SIG-M5 treated with dmso at 0.1 percent for 504 hours (cell line): ENCODE measurements around the gene HMG20B.
"Not testable (repeated sequence)": the region's sequence is repeated elsewhere in the genome, so short reads cannot be mapped to it uniquely, and the experiment has no call there.

Experiments used
- DNase-seq: peaks from one replicate; lab custom pipeline; 2025; ENCODE audit not compliant: unreplicated experiment; lab: John Stamatoyannopoulos, UW

HMG20B gene

DNA sequence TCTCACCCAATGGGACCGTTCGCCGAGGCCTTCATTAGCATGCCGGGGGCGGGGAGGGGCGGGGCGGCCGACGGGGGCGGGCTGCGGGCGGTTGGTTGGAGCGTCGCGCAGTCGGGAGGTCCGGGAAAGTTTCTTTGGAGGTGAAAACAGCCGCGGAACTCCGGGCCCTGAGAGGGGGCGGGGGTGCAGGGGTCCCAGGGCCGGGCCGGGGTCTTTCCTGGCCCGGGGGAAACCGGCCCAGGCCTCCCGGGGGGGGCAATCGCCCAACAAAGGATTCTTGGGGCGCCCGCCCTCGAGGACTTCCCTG is at the start of gene HMG20B:
HMG20B (plus strand) TSS at position 90 of the 307 bp plus-strand sequence. CDS start 366 bp downstream, outside the sequence.
- no peak for DNase-seq

- no peak for DNase-seq
Observed at GRCh38 chr19:3523361-3524077, 49.2 kb upstream of the HMG20B start.

- no peak for DNase-seq
Observed at GRCh38 chr19:3524078-3524842, 48.5 kb upstream of the HMG20B start.

DNA sequence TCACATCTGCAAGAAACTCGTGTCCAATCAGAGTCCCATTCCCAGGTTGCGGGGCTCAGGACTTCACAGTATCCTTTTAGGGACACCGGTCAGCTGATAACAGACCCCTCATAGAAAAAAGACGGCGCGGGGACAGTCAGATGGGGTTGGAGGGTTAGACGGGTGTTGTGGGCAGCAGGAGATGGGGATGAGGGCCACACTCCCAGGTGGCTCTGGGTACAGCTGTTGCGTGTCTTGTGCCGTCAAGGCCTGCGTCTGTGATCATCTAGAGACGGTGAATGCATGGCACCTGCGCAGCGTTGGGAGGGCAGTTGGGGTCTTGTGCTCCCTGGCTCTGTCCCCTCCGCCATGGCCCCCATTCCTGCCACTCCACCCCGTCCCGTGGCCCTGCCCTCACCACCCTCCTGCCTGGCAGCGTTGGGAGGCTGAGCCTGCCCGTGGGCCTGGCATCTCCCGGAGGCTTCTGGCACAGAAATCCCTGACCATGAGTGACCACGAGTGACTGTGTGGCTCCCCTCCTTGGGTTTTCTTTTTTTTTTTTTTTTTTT is 47.8 kb upstream of the HMG20B start:
- no peak for DNase-seq

- DNase-seq: no peak
Observed at GRCh38 chr19:3526507-3527237, 46.1 kb upstream of the HMG20B start.

GRCh38 chr19:3527238-3527910 is 45.4 kb upstream of the HMG20B start:
- no peak for DNase-seq

DNA sequence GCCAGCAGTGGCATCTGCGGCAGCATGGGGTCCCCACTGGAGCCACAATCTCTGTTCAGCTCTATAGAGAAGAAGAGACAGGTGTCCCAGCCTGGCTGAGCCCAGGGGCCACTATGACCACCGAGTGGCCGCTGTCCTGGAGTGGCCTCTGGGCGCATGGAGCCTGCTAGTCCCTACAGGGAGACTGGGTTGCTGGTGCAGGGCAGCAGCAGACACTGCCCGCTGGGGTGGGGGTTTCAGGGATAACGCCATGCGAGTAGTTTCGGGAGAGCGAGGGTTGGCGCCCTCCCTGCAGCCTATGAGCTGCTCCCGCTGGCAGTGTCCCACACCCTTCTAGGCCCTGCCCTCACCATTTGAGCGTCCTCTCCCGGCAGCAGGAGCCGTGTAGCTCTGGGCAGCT is 44.7 kb upstream of the HMG20B start:
- no peak for DNase-seq

DNA sequence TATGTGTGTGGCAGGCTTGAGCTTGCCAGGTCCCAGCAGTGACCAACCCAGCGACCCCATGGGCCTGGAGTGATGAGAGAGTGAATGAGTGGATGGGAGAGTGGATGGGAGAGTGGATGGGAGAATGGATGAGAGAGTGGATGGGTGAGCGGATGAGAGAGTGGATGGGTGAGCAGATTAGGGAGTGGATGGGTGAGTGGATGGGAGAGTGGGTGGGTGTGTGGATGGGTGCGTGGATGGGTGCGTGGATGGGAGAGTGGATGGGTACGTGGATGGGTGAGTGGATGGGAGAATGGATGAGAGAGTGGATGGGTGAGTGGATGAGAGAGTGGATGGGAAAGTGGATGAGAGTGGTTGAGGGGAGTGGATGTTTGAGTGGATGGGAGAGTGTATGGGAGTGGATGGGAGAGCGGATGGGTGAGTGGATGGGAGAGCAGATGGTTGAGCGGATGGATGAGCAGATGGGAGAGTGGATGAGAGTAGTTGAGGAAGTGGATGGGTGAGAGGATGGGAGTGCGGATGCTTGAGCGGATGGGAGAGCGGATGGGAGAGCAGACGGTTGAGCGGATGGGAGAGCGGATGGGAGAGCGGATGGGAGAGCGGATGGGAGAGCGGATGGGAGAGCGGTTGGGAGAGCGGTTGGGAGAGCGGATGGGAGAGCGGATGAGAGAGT is 44.1 kb upstream of the HMG20B start:
- DNase-seq: no peak

DNA sequence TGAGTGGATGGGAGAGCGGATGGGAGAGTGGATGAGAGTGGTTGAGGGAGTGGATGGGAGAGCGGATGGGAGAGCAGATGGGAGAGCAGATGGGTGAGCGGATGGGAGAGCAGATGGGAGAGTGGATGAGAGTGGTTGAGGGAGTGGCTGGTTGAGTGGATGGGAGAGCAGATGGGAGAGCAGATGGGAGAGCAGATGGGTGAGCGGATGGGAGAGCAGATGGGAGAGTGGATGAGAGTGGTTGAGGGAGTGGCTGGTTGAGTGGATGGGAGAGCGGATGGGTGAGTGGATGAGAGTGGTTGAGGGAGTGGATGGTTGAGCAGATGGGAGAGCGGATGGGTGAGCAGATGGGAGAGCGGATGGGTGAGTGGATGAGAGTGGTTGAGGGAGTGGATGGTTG is 43.4 kb upstream of the HMG20B start:
- not testable (repeated sequence) for DNase-seq

GRCh38 chr19:3530389-3530788 is 42.4 kb upstream of the HMG20B start:
- no peak for DNase-seq

GRCh38 chr19:3531716-3532115 is 41.0 kb upstream of the HMG20B start:
- DNase-seq: no peak

DNA sequence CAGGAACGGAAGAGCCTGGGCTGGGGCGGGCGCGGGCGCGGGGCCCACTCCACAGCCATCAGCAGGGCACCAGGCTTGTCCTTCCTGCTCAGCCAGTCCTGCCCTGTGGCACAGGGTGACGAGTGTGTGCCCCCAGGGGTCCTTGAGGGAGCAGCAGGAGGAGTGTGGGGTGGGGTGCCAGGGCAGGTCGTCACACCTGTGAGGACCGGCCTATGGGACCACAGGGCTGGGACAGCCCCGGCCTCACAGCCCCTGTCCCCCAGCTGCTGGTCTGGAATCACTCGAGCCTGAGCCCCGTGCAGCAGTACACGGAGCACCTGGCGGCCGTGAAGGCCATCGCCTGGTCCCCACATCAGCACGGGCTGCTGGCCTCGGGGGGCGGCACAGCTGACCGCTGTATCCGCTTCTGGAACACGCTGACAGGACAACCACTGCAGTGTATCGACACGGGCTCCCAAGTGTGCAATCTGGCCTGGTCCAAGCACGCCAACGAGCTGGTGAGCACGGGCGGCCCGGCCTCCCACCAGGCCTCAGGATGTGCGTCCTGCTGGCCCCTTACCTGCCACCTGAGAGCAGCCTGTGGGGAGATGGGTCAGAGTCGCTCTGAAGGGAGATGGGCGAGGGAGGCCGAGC is 40.5 kb upstream of the HMG20B start:
- no peak for DNase-seq

- no peak for DNase-seq
Observed at GRCh38 chr19:3533033-3533432, 39.7 kb upstream of the HMG20B start.

- DNase-seq: no peak
Observed at GRCh38 chr19:3533563-3534216, 39.1 kb upstream of the HMG20B start.

GRCh38 chr19:3534375-3535234 is 38.1 kb upstream of the HMG20B start:
- DNase-seq: no peak

DNA sequence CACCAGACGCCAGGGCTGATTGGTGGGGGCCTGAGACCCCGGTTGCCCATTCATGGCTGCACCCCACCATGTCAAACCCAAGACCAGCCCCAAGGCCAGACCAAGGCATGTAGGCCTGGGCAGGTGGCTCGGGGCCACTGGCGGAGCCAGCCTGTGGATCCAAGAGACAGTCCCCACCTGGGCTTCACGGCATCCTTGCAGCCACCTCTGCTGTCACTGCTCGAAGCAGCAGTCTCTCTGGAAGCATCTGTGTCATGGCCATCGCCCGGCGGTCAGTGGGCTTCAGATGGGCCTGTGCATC is 37.6 kb upstream of the HMG20B start:
- DNase-seq: no peak

DNA sequence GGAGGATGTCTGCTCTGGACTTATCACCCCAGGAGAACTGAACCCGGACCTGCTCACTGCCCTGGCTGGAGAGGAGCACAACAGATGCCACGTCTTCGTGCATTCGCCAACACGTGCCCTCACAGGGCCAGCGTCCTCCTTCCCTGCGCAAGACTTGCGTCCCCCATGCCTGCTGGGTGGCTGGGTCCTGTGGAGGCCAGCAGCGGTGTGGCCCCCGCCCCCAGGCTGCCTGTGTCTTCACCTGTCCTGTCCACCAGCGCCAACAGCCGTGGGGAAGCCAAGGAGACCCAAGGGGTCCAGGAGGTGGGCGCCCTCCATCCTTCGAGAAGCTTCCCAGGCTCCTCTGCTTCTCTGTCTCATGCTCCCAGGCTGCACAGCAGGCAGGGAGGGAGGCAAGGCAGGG is 37.2 kb upstream of the HMG20B start:
- DNase-seq: no peak

DNA sequence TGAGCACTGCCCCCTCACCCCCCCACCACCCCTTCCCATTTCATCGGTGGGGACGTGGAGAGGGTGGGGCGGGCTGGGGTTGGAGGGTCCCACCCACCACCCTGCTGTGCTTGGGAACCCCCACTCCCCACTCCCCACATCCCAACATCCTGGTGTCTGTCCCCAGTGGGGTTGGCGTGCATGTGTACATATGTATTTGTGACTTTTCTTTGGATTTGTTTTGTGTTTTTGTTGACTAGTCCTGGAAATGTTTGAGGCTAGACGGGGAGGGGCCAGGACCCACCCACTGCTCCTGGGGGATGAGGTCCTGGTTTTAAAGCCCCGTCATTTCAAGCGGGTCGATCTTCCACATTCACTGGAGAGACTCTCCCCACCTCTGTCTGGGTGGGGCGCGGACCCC is 36.8 kb upstream of the HMG20B start:
- DNase-seq: no peak
